NCI-H2081 treated with DMSO at 0.1 percent for 48 hours (cell line): ENCODE measurements around the gene LRRC58.
"Not testable (repeated sequence)": the region's sequence is repeated elsewhere in the genome, so short reads cannot be mapped to it uniquely, and the experiment has no call there.

Experiments used
- DNase-seq: peaks from one replicate; lab custom pipeline; 2025; lab: John Stamatoyannopoulos, UW

Gene LRRC58

GRCh38 chr3:120339362-120339761, 9.8 kb downstream of the LRRC58 start:
- no peak for DNase-seq

DNA sequence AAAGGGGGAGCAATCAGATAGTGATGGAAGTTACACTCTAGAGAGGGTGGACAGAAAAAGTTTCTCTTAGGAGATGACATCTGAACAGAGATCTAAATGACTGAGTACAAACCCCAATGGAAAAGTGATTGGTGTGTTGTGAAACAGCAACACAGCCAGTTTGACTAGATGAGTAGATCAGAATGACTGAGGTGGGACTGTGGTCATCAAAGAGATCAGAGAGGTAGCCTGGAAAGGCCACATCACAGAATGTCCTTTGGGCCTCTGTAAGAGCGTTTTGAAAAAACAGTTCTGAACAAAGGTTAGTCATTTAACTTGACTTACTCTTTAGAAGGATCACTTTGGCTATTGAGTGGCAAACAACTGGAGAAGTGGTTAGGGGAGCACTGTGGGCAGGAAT, 10.6 kb downstream of the LRRC58 start:
- DNase-seq, result no peak

GRCh38 chr3:120332646-120333045, 16.5 kb downstream of the LRRC58 start:
- no peak for DNase-seq

DNA sequence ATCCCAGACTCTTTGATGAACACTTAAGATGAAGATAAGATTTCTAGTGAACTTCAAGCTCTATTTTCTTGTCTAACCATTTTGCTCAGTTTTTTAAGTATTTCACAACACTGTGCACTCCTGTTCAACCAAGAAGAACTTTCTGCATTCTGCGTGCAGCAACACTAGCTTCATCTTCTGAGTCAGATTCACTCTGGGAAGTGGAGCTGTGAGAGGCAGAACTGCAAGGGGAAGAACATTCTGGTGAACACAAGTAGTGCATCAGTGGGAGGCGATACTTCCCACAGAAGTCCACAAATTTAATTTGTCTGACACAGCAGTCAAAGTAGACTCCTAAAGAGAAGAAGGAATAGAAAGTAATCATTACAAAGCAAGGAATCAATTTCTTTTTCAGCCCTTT, 18.1 kb downstream of the LRRC58 start:
- no peak for DNase-seq

- no peak for DNase-seq
Observed at GRCh38 chr3:120326784-120327183, 22.4 kb downstream of the LRRC58 start.

GRCh38 chr3:120324190-120324589, 25.0 kb downstream of the LRRC58 start:
- no peak for DNase-seq

GRCh38 chr3:120323761-120324160, 25.4 kb downstream of the LRRC58 start:
- DNase-seq, result not testable (repeated sequence)

DNA sequence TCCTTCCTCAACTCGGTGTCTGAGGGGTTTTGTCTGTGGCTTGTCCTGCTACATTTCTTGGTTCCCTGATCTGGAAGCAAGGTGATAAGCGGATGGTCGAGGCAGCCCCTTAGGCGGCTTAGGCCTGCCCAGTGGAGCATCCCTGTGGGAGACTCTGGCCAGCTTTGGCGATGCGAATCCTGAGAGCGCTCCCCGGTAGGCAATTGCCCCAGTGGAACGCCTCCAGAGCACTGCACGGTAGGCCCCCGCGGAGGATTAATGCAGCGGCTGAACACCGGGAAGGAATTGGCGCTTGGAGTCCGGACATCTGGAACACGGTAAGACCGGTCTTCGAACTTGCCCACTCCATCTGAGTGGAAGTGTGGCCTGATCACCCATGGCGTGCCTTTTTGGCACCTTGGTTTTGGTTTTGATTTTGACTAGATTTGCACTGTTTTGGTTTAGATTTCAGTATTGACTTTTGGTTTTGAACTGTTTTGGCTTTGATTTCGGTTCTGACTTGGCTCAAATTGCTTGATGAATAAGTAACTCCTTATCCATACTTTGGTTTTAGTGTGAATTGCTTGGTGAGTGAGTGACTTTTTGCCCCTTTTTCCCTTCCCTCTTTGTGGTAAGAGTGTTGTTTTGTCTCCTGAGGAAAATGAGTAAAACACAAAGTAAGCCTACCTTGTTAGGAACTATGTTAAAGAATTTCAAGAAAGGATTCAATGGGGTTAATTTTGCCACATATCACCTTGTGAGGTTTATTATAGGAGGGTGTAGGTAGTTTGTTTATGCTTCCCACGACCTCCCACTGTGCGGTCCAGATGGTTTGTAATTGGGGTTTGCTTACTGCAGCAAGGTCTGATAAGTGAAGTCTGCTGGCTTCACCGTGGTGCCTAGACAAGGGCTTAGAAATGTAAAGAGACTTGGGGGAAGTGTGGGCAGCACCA, 37.0 kb downstream of the LRRC58 start:
- DNase-seq, result no peak

DNA sequence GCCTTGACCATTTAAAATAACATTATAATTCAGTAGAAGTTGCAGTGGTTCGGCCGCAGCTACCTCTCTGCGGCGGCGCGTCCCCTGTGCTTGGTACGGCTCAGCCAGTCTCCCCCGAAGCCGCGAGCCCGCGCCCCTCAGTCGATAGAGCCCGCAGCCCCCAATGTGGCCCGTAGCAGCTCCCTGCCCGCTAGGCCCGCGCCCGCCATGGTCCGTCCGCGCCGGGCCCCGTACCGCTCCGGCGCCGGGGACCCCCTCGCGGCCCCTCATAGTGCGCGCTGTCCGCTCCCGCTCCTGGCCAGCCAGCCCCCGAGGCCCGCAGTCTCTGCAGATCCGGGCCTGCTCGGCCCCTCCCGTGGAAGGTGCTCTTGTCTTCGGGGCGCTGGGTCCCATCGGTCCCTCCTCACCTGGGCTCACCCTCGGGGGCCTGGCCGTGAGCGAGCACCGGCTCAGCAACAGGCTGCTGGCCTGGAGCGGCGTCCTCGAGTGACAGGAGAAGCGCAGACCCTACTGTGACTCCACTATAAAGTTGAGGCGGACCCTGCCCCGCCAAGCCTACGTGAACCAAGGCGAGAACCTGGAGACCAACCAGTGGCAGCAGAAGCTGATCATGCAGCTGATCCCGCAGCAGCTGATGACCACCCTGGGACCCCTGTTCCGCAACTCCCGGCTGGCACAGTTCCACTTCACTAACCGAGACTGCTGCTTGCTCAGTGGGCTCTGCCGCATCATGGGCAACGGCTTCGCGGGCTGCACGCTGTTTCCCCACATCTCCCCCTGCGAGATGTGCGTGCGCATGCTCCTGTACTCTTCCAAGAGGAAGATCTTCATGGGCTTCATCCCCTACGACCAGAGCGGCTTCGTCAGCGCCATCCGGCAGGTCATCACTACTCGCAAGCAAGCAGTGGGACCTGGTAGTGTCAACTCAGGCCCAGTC, 42.4 kb downstream of the LRRC58 start:
- DNase-seq, result no peak

GRCh38 chr3:120304616-120305015, 44.5 kb downstream of the LRRC58 start:
- DNase-seq, result no peak

DNA sequence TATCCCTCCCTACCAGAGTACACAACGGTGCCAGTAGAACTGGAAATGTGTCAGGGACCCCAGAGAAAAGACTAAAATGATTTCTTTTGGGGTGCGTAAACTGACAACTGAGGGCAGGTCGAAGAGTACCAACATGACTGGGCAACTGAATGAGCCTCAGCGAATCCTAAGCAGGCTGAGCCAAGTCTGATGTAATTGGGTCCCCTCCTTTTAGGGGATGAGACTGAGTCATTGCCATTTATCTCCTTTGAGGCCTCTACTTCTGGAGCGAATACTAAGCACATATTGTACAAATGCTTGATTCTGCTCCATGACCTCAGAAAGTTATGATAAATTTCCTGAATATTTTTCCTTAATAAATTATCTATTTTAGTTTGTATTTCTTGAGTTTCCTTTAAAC, 46.8 kb downstream of the LRRC58 start:
- no peak for DNase-seq

DNA sequence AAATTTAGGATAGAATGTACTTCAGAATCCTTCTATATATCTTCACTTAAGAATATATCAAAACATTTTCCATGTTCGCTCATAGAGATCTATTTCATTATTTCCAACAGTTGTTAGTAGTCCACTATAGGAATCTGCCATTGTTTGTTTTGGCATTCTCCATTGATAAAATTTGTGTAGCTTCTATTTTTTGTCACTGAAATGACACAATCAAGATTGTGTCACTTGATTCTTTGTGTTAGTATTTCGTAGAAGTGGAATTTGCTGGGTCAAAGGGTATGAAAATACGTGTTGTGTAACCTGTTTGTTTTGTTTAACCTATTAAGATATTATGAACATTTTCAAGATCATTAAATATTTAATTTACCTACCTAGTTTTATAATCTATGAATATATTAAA, 48.2 kb downstream of the LRRC58 start:
- DNase-seq, result no peak

DNA sequence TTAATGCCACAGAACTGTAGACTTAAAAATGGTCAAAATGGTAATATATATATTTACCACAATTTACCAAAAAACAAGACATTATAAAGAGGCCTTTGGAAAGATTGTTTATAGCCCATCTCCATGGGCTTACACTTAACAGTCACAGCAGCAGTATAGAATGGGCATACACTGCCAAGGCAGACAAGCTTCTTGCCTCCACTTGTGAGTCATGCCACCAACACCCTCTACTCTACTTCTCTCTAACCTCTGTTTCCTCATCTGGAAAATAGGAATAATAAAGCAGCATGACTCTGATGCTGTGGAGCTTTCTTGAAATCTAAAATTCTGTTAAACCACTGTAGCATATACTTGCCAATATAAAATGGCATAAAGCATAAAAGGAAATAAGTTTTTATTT, 49.8 kb downstream of the LRRC58 start:
- no peak for DNase-seq

DNA sequence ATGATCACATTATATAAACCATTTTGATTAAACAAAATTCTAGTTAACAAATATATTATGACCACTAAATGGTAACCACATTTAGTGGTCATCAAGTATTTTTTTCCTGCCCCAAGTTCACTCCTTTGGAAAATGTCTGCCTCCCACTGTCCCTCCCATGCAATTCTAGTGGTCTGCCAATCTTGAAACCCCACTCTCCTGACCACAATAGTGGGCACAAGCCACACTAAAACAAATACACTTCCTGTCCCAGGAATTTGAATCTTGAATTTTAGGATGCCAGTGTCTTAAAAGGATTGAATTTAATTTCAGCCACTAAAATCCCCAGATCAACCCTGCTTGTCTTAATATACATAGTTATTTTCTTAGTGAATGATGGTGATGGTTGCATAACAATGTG, 50.2 kb downstream of the LRRC58 start:
- no peak for DNase-seq

GRCh38 chr3:120291552-120291951, 57.6 kb downstream of the LRRC58 start:
- DNase-seq, result not testable (repeated sequence)

GRCh38 chr3:120289636-120290035, 59.5 kb downstream of the LRRC58 start:
- DNase-seq, result no peak

- DNase-seq, result no peak
Observed at GRCh38 chr3:120286465-120286864, 62.7 kb downstream of the LRRC58 start.

- no peak for DNase-seq
Observed at GRCh38 chr3:120285508-120285841, 63.7 kb downstream of the LRRC58 start.

DNA sequence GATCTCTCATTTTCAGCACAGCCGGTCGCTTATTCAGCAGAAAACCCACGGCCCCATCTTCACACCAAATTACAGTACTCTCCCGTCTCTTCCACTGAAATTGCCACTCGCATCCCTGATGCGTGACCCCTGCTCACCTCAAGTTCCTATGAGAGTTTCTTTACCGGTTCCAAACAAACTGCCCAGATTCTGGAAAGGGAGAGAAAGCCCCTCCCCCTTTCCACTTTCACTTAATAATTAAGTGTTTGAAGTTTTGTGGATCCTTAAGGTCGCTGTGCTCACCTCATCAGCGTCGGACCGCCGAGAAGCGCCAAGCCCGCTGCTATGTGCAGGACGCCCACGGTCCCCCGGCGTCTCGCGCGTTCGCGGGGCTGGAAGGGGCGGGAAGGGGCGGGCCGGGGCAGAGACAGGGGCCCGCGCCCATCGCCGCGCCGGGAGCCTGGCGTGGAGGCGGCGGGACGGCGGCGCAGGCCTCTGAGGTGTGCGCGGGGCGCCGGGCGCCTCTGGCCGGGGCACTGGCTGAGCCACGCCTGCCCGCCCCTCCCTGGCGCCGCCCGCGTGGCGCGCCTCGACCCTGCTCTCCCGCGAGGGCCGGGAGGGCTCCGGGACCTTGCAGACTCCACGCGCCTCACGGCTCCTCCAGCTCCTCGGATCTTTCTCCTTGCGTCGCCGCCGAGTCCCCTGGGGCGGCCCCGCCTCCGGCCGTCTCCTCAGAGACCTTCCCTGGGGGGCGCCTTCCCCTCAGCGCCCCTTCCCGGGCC, 64.2 kb downstream of the LRRC58 start, which contains the start of gene GPR156:
GPR156 (minus strand) TSS at position 476 of the 761 bp plus-strand sequence. CDS start 41,124 bp downstream, outside the sequence.
- DNase-seq, result no peak

- no peak for DNase-seq
Observed at GRCh38 chr3:120281261-120281660, 67.9 kb downstream of the LRRC58 start.

GRCh38 chr3:120280566-120280965, 68.6 kb downstream of the LRRC58 start:
- DNase-seq, result no peak

DNA sequence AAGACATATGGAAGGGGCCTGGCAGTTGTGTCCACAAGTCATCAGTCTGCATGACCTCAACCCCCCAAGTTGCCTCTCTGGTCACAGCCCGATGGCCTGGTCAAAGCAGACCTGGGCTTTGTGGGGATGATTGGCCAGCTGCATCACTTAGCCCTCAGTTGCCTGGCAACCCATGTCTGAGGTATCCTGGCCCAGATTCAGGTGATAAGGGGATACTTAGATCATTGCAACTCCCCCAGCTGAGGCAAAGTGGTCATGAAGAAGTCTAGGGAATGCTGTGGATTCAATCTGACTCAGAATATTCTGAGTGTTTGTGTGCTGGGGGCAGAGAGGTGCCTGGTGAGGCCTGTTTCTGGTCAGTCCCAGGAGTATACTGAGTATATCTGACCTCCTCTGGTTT, 69.1 kb downstream of the LRRC58 start:
- DNase-seq, result no peak
